CD4-positive, alpha-beta memory T cell (primary cell): ENCODE data around the gene ZNF483. TPM values are rescaled to one million over a fixed set of nuclear protein-coding genes. Genes with fewer than 3 reads are reported as not detected.

Experiments
- CTCF ChIA-PET: fragments of 350-600 bp; sonication (Branson Sonifier 250); formaldehyde crosslinking; loops from one replicate; lab custom pipeline; 2021; ENCODE audit warnings: inconsistent platforms; ENCODE audit not compliant: partially characterized antibody; lab: Charles Lee
- POLR2A ChIA-PET: fragments of 350-600 bp; sonication (Branson Sonifier 250); formaldehyde crosslinking; loops from one replicate; lab custom pipeline; 2021; ENCODE audit not compliant: partially characterized antibody; lab: Charles Lee
- DNase-seq, 5 donors: peaks; one replicate each; pipeline versions ENCODE4 v3.0.0 to v3.0.0-alpha.2; 2020 to 2022; ENCODE audit warnings: mixed read lengths in 1 of 5
- H3K27ac ChIP-seq: one replicate; pipeline ENCODE4 v1.7.0; 2013; ENCODE audit warnings: low read depth, low read length
- H3K27me3 ChIP-seq: 2 replicates; pipeline ENCODE4 v1.7.0; 2013; ENCODE audit warnings: mild to moderate bottlenecking, low read length, moderate library complexity; ENCODE audit not compliant: insufficient read depth
- H3K36me3 ChIP-seq: 2 replicates; pipeline ENCODE4 v1.7.0; 2013; ENCODE audit warnings: mild to moderate bottlenecking, low read length, moderate library complexity; ENCODE audit not compliant: insufficient read depth
- H3K4me1 ChIP-seq: 2 replicates; pipeline ENCODE4 v1.7.0; 2013; ENCODE audit warnings: mild to moderate bottlenecking, low read length, moderate library complexity; ENCODE audit not compliant: insufficient read depth
- H3K4me3 ChIP-seq, 2 donors: one replicate each; pipeline ENCODE4 v1.7.0; 2013; ENCODE audit warnings: low read length in 2 of 2, mild to moderate bottlenecking in 1 of 2
- H3K9me3 ChIP-seq, 2 donors: one replicate each; pipeline ENCODE4 v1.7.0; 2013; ENCODE audit warnings: low read length in 2 of 2, control low read depth in 1 of 2; ENCODE audit not compliant: control insufficient read depth in 1 of 2
- H3K27ac Mint-ChIP-seq, 7 donors: one replicate each; pipeline ENCODE4 v1.8.0; 2020 to 2021; ENCODE audit warnings: mixed read lengths in 7 of 7, mild to moderate bottlenecking in 6 of 7, inconsistent platforms in 3 of 7, moderate library complexity in 3 of 7
- H3K27me3 Mint-ChIP-seq, 2 donors: one replicate each; pipeline ENCODE4 v1.8.0; 2020 to 2021; ENCODE audit warnings: mixed read lengths in 2 of 2
- H3K36me3 Mint-ChIP-seq, 2 donors: one replicate each; pipeline ENCODE4 v1.8.0; 2020 to 2021; ENCODE audit warnings: mixed read lengths in 2 of 2, inconsistent platforms in 1 of 2, mild to moderate bottlenecking in 1 of 2
- H3K4me1 Mint-ChIP-seq, 4 donors: one replicate each; pipeline ENCODE4 v1.8.0; 2020 to 2021; ENCODE audit warnings: mixed read lengths in 4 of 4, mild to moderate bottlenecking in 1 of 4
- H3K4me3 Mint-ChIP-seq, 8 donors: one replicate each; pipeline ENCODE4 v1.8.0; 2020 to 2021; ENCODE audit warnings: mixed read lengths in 8 of 8, mild to moderate bottlenecking in 7 of 8, moderate library complexity in 6 of 8, inconsistent platforms in 3 of 8
- H3K9me3 Mint-ChIP-seq, 8 donors: one replicate each; pipeline ENCODE4 v1.8.0; 2020 to 2021; ENCODE audit warnings: mixed read lengths in 8 of 8, mild to moderate bottlenecking in 5 of 8, inconsistent platforms in 3 of 8, moderate library complexity in 1 of 8
- intact Hi-C: fragments of 100-400 bp; cut with micrococcal nuclease; formaldehyde crosslinking; loops from one replicate; pipeline ENCODE4 v1.15.1; 2023
- polyA plus RNA-seq, 2 donors: library from polyadenylated mRNA; unstranded; fragments of 300-500 nt; fragmentation: Illumina TruSeq; gene quantifications; one replicate each; pipeline ENCODE4 v1.2.3, GENCODE V29; 2021
- total RNA-seq, 2 experiments: library from RNA; stranded (reverse); gene quantifications; one replicate each; pipeline ENCODE4 v1.2.3, GENCODE V29; 2021

The ZNF483 gene
- total RNA-seq (10 to 100 TPM; 17.6 to 22.9 TPM), polyA plus RNA-seq (1 to 10 TPM; 4.9 to 7.9 TPM)

- intact Hi-C loops = loop anchor here (1.0 to 10.0 kb wide), 3 partner anchors 41 to 808 kb away; partner anchors contain the start of genes ECPAS, PTBP3 and PTGR1
- Histone ChIP-seq H3K36me3 (no peaks in the 10 kb centered on the region), H3K4me3 (peak within 1 kb of the TSS; percentile 54 to 87), H3K4me1 (peaks cover 9% of the 10 kb centered on the region), H3K9me3 (no peaks in the 10 kb centered on the region), H3K27ac (peak within 1 kb of the TSS; percentile 74), H3K27me3 (no peaks in the 10 kb centered on the region)
- H3K27ac Mint-ChIP-seq = peak within 1 kb of the TSS; percentile 95 to 100 (median 98)
- peak within 1 kb of the TSS; percentile 95 to 99 (median 96) for H3K4me3 Mint-ChIP-seq
- ChIA-PET POLR2A (interaction anchor here (1.2 to 2.7 kb wide), 4 partner anchors 9 to 106 kb away, joined by 3 to 22 read pairs (median 7); partner anchors contain the start of genes DNAJC25 and ECPAS), CTCF (interaction anchor here (1.4 kb wide), 1 partner anchor 9 kb away, joined by 3 read pairs; no protein-coding TSS in a partner anchor)
- H3K9me3 Mint-ChIP-seq = peaks cover 0 to 2% (median 0%) of the 10 kb centered on the region in 8 donors
- peak; percentile 71 to 95 (median 79) for DNase-seq
- H3K36me3 Mint-ChIP-seq = peaks cover 11 to 34% of the 10 kb centered on the region in 2 donors
- H3K27me3 Mint-ChIP-seq = peaks cover 0 to 6% of the 10 kb centered on the region in 2 donors
- peaks cover 21 to 27% (median 21%) of the 10 kb centered on the region in 4 donors for H3K4me1 Mint-ChIP-seq
Observed at GRCh38 chr9:111525056-111525977, at the start of gene ZNF483. TSS of gene ZNF483 (plus strand) at chr9:111525179. CDS start at chr9:111527396, 2,217 bp downstream.

GRCh38 chr9:111475195-111475594 lies 49.8 kb upstream of the ZNF483 start:
- CTCF ChIA-PET = no interaction called here
- intact Hi-C loops = no loop called here
- no peak overlapping the region for H3K4me3 Mint-ChIP-seq
- Histone ChIP-seq H3K4me3 (no peak overlapping the region), H3K27me3 (no peaks in the 10 kb centered on the region), H3K4me1 (peaks cover 9% of the 10 kb centered on the region), H3K27ac (no peak overlapping the region), H3K36me3 (no peaks in the 10 kb centered on the region), H3K9me3 (no peaks in the 10 kb centered on the region)
- H3K4me1 Mint-ChIP-seq = peaks cover 40 to 64% (median 52%) of the 10 kb centered on the region in 4 donors
- POLR2A ChIA-PET = no interaction called here
- peaks cover 2 to 4% of the 10 kb centered on the region in 2 donors for H3K36me3 Mint-ChIP-seq
- no peak for DNase-seq
- H3K9me3 Mint-ChIP-seq = no peaks in the 10 kb centered on the region
- H3K27me3 Mint-ChIP-seq = no peaks in the 10 kb centered on the region
- H3K27ac Mint-ChIP-seq = no peak overlapping the region

GRCh38 chr9:111477677-111478076 lies 47.3 kb upstream of the ZNF483 start:
- H3K4me3 ChIP-seq = no peak overlapping the region
- Mint-ChIP-seq H3K4me1 (peaks cover 46 to 64% (median 59%) of the 10 kb centered on the region in 4 donors), H3K27me3 (no peaks in the 10 kb centered on the region), H3K4me3 (peak overlapping the region in 1 of 8 donors; percentile 13), H3K27ac (peak overlapping the region in 1 of 7 donors; percentile 20), H3K9me3 (no peaks in the 10 kb centered on the region), H3K36me3 (peaks cover 0 to 8% of the 10 kb centered on the region in 2 donors)
- ChIA-PET POLR2A (no interaction called here), CTCF (no interaction called here)
- no peaks in the 10 kb centered on the region for H3K36me3 ChIP-seq
- no peak overlapping the region for H3K27ac ChIP-seq
- DNase-seq = no peak
- intact Hi-C loops = no loop called here
- H3K9me3 ChIP-seq = no peaks in the 10 kb centered on the region
- H3K4me1 ChIP-seq = peaks cover 18% of the 10 kb centered on the region
- no peaks in the 10 kb centered on the region for H3K27me3 ChIP-seq

- Mint-ChIP-seq H3K36me3 (peaks cover 0 to 14% of the 10 kb centered on the region in 2 donors), H3K27ac (peak overlapping the region; percentile 79 to 93 (median 92)), H3K4me3 (peak overlapping the region; percentile 82 to 95 (median 90)), H3K9me3 (no peaks in the 10 kb centered on the region), H3K4me1 (peaks cover 32 to 49% (median 39%) of the 10 kb centered on the region in 4 donors), H3K27me3 (no peaks in the 10 kb centered on the region)
- H3K4me3 ChIP-seq = peak overlapping the region in 1 of 2 donors; percentile 89
- no peaks in the 10 kb centered on the region for H3K36me3 ChIP-seq
- H3K27me3 ChIP-seq = no peaks in the 10 kb centered on the region
- H3K9me3 ChIP-seq = no peaks in the 10 kb centered on the region
- no peak for DNase-seq
- peaks cover 11% of the 10 kb centered on the region for H3K4me1 ChIP-seq
- POLR2A ChIA-PET = interaction anchor here (0.8 to 3.7 kb wide), 6 partner anchors 17 to 1269 kb away, joined by 3 to 22 read pairs (median 8); partner anchors contain the start of genes DNAJC25, HSDL2, SNX30 and ZNF483
- intact Hi-C loops = loop anchor here (2.0 to 10.0 kb wide), 6 partner anchors 113 to 1793 kb away; partner anchors contain the start of genes CDC26, GNG10, KIAA1958 and PRPF4
- peak overlapping the region; percentile 83 for H3K27ac ChIP-seq
- CTCF ChIA-PET = no interaction called here
Observed at GRCh38 chr9:111481885-111482636, 42.9 kb upstream of the ZNF483 start.

- CTCF ChIA-PET = no interaction called here
- H3K9me3 ChIP-seq = no peaks in the 10 kb centered on the region
- intact Hi-C loops = loop anchor here (1.0 to 10.0 kb wide), 8 partner anchors 112 to 1792 kb away; partner anchors contain the start of genes CDC26, DNAJC25, GNG10 and KIAA1958
Observed at GRCh38 chr9:111482694-111483438, 42.1 kb upstream of the ZNF483 start.

GRCh38 chr9:111483439-111483857 lies 41.5 kb upstream of the ZNF483 start:
- DNase-seq = peak in 3 of 5 donors; percentile 59 to 67 (median 62)
- Histone ChIP-seq H3K27me3 (no peaks in the 10 kb centered on the region), H3K36me3 (no peaks in the 10 kb centered on the region), H3K9me3 (no peaks in the 10 kb centered on the region), H3K27ac (peak overlapping the region; percentile 70), H3K4me1 (peaks cover 11% of the 10 kb centered on the region), H3K4me3 (peak overlapping the region in 1 of 2 donors; percentile 56)
- ChIA-PET CTCF (no interaction called here), POLR2A (interaction anchor here (0.6 to 3.7 kb wide), 10 partner anchors 29 to 1268 kb away, joined by 3 to 22 read pairs (median 4); partner anchors contain the start of genes DNAJC25, GNG10, HSDL2 and SNX30)
- no peak overlapping the region for H3K27ac Mint-ChIP-seq
- intact Hi-C loops = loop anchor here (1.0 to 10.0 kb wide), 8 partner anchors 111 to 1791 kb away; partner anchors contain the start of genes CDC26, DNAJC25, GNG10 and KIAA1958
- peaks cover 27 to 42% (median 32%) of the 10 kb centered on the region in 4 donors for H3K4me1 Mint-ChIP-seq
- no peaks in the 10 kb centered on the region for H3K9me3 Mint-ChIP-seq
- peaks cover 0 to 14% of the 10 kb centered on the region in 2 donors for H3K36me3 Mint-ChIP-seq
- H3K27me3 Mint-ChIP-seq = no peaks in the 10 kb centered on the region
- H3K4me3 Mint-ChIP-seq = peak overlapping the region in 3 of 8 donors; percentile 21 to 78 (median 35)

More at GRCh38 chr9:111482694-111483438, 42.1 kb upstream of the ZNF483 start:
- H3K27me3 Mint-ChIP-seq = no peaks in the 10 kb centered on the region
- H3K27ac ChIP-seq = peak overlapping the region; percentile 83
- no peaks in the 10 kb centered on the region for H3K9me3 Mint-ChIP-seq
- DNase-seq = peak; percentile 63 to 73 (median 68)
- POLR2A ChIA-PET = interaction anchor here (0.6 to 3.7 kb wide), 10 partner anchors 16 to 1269 kb away, joined by 3 to 22 read pairs (median 4); partner anchors contain the start of genes DNAJC25, GNG10, HSDL2 and SNX30
- peak overlapping the region; percentile 79 to 97 (median 92) for H3K27ac Mint-ChIP-seq
- H3K4me1 Mint-ChIP-seq = peaks cover 27 to 42% (median 33%) of the 10 kb centered on the region in 4 donors
- peaks cover 0 to 14% of the 10 kb centered on the region in 2 donors for H3K36me3 Mint-ChIP-seq
- peak overlapping the region; percentile 82 to 95 (median 90) for H3K4me3 Mint-ChIP-seq
- no peaks in the 10 kb centered on the region for H3K27me3 ChIP-seq
- H3K4me3 ChIP-seq = peak overlapping the region; percentile 89 to 91
- H3K4me1 ChIP-seq = peaks cover 11% of the 10 kb centered on the region
- no peaks in the 10 kb centered on the region for H3K36me3 ChIP-seq
